AG09309 (cell line): ENCODE results near the gene ZBTB40.

ENCODE experiments used
- DNase-seq: peaks from one replicate; pipeline ENCODE4 v3.0.0-alpha.2; 2010; ENCODE audit warnings: low read depth
- H3K4me3 ChIP-seq: 2 replicates; pipeline ENCODE4 v1.5.1; 2011; ENCODE audit warnings: mild to moderate bottlenecking, low read depth, low read length, moderate library complexity; ENCODE audit not compliant: control insufficient read depth
- CTCF ChIP-seq: IDR thresholded peaks from 2 replicates; pipeline ENCODE4 v1.5.1; 2011; ENCODE audit warnings: mild to moderate bottlenecking, low read depth, low read length, inconsistent platforms; ENCODE audit not compliant: insufficient read depth, control insufficient read depth; ENCODE audit errors: missing control alignments

ZBTB40 gene

GRCh38 chr1:22522221-22522743, 70.6 kb downstream of the ZBTB40 start:
- no peak for TF ChIP-seq CTCF
- DNase-seq, result no peak
- H3K4me3 ChIP-seq, result no peak overlapping the region

- DNase-seq, result no peak
- TF ChIP-seq CTCF, result no peak
- no peak overlapping the region for H3K4me3 ChIP-seq
Measured at GRCh38 chr1:22524481-22524880, 72.8 kb downstream of the ZBTB40 start.

- no peak overlapping the region for H3K4me3 ChIP-seq
- TF ChIP-seq CTCF, result no peak
- no peak for DNase-seq
Measured at GRCh38 chr1:22525211-22525610, 73.6 kb downstream of the ZBTB40 start.

- no peak overlapping the region for H3K4me3 ChIP-seq
- DNase-seq, result no peak
- TF ChIP-seq CTCF, result no peak
Measured at GRCh38 chr1:22525646-22526045, 74.0 kb downstream of the ZBTB40 start.

GRCh38 chr1:22526098-22526497, 74.4 kb downstream of the ZBTB40 start:
- no peak for DNase-seq
- no peak for TF ChIP-seq CTCF

GRCh38 chr1:22526677-22527076, 75.0 kb downstream of the ZBTB40 start:
- no peak for TF ChIP-seq CTCF
- no peak overlapping the region for H3K4me3 ChIP-seq
- no peak for DNase-seq

More at GRCh38 chr1:22526098-22526497, 74.4 kb downstream of the ZBTB40 start:
- no peak overlapping the region for H3K4me3 ChIP-seq

GRCh38 chr1:22527122-22527521, 75.5 kb downstream of the ZBTB40 start:
- DNase-seq, result no peak
- no peak for TF ChIP-seq CTCF
- H3K4me3 ChIP-seq, result no peak overlapping the region
